ENCODE data around the gene PJVK. TPM values are rescaled to one million over a fixed set of nuclear protein-coding genes. Genes with fewer than 3 reads are reported as not detected.
A peak's percentile ranks its signal among the peaks of the same experiment; 100 is the strongest.

The PJVK gene
- total RNA-seq, 1 experiment from 2014 or later, result 2.5 TPM

DNA sequence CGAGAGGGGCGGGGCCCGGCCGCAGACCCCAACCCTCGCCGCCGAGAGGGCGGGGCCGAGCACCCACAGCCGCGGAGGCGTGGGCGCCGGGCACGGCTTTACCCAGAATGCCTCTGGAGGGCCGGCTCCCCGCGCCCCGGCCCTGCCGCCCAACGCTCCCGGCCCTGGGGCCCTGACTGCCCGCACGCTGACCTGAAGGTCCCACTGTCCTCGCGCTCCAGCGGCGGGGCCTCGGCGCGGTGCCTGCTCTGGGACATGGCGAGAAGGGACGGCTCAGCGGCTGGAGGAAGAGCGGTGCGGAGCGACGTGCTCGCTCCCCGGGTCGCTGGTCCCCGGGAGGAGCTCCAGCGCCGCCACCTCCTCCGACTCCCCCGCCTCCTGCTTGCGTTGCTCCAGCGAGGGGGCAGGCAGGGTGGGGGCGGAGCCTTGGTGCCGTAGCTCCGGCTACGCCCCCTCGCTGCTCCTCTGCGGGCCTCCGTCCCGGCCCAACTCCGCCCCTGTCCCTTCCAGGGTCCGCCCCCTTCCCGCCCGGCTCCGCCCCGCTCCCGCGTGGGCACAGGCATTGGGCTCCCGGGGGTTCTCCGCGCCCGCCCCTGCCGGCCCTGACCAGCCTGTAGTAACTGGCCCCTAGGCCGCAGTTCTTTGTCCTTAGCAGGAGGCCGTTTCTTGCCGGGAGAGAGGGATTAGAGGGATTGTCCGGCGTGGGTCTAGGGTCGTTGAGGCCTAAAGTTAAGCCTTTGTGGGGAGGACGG is at the start of gene PJVK, which contains the start of gene PRKRA (continued):
- TF ChIP-seq, protein P1, sequence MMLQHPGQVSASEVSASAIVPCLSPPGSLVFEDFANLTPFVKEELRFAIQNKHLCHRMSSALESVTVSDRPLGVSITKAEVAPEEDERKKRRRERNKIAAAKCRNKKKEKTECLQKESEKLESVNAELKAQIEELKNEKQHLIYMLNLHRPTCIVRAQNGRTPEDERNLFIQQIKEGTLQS (CRISPR knock-in tag; conservative IDR thresholded peaks at IDR 0.05), result no peak
- TF ChIP-seq ZNF138 (CRISPR knock-in tag; conservative IDR thresholded peaks at IDR 0.05) (no peak), KAT7 (CRISPR knock-in tag; IDR thresholded peaks at IDR 0.05; ENCODE audit: borderline replicate concordance) (no peak), ZNF416 (CRISPR knock-in tag; IDR thresholded peaks at IDR 0.05) (peak; percentile 56; the same call in 1 of the 2 replicates), NR2C2 (CRISPR knock-in tag; IDR thresholded peaks at IDR 0.05) (no peak), PREB (CRISPR knock-in tag; IDR thresholded peaks at IDR 0.05; ENCODE audit: borderline replicate concordance) (no peak), JAZF1 (CRISPR knock-in tag; IDR thresholded peaks at IDR 0.05) (no peak), CREB1 (CRISPR knock-in tag; IDR thresholded peaks at IDR 0.05) (no peak; the same call in 1 of the 2 replicates), USF1 (CRISPR knock-in tag; IDR thresholded peaks at IDR 0.05) (0 out of 2 replicates have a peak, but pooled peaks have one; percentile 31), ZNF396 (CRISPR knock-in tag; IDR thresholded peaks at IDR 0.05; ENCODE audit: borderline replicate concordance) (no peak), ESRRA (CRISPR knock-in tag; IDR thresholded peaks at IDR 0.05; ENCODE audit: borderline replicate concordance) (no peak), ZSCAN18 (CRISPR knock-in tag; IDR thresholded peaks at IDR 0.05) (no peak), ELF4 (CRISPR knock-in tag; IDR thresholded peaks at IDR 0.05; ENCODE audit: low read depth) (no peak), SMAD4 (CRISPR knock-in tag; IDR thresholded peaks at IDR 0.05) (no peak), JUN (CRISPR knock-in tag; IDR thresholded peaks at IDR 0.05) (no peak), CREM (CRISPR knock-in tag; IDR thresholded peaks at IDR 0.05) (peak; percentile 73), CDX4 (CRISPR knock-in tag; IDR thresholded peaks at IDR 0.05; ENCODE audit: borderline replicate concordance) (no peak), ZBTB21 (CRISPR knock-in tag; IDR thresholded peaks at IDR 0.05; ENCODE audit: borderline replicate concordance) (peak; percentile 17; the same call in 1 of the 2 replicates), PRRX2 (CRISPR knock-in tag; IDR thresholded peaks at IDR 0.05) (no peak), NFE2L1 (CRISPR knock-in tag; IDR thresholded peaks at IDR 0.05) (no peak; the same call in 1 of the 2 replicates), ZNF232 (CRISPR knock-in tag; IDR thresholded peaks at IDR 0.05) (peak; percentile 89; the same call in 1 of the 2 replicates)
- TF ChIP-seq, protein P2, sequence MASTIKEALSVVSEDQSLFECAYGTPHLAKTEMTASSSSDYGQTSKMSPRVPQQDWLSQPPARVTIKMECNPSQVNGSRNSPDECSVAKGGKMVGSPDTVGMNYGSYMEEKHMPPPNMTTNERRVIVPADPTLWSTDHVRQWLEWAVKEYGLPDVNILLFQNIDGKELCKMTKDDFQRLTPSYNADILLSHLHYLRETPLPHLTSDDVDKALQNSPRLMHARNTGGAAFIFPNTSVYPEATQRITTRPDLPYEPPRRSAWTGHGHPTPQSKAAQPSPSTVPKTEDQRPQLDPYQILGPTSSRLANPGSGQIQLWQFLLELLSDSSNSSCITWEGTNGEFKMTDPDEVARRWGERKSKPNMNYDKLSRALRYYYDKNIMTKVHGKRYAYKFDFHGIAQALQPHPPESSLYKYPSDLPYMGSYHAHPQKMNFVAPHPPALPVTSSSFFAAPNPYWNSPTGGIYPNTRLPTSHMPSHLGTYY (CRISPR knock-in tag; IDR thresholded peaks at IDR 0.05), result peak; percentile 57; the same call in 1 of the 2 replicates
- TF ChIP-seq, protein P3, sequence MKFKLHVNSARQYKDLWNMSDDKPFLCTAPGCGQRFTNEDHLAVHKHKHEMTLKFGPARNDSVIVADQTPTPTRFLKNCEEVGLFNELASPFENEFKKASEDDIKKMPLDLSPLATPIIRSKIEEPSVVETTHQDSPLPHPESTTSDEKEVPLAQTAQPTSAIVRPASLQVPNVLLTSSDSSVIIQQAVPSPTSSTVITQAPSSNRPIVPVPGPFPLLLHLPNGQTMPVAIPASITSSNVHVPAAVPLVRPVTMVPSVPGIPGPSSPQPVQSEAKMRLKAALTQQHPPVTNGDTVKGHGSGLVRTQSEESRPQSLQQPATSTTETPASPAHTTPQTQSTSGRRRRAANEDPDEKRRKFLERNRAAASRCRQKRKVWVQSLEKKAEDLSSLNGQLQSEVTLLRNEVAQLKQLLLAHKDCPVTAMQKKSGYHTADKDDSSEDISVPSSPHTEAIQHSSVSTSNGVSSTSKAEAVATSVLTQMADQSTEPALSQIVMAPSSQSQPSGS (CRISPR knock-in tag; IDR thresholded peaks at IDR 0.05; ENCODE audit: borderline replicate concordance, low read depth), result no peak
- TF ChIP-seq, protein P4, sequence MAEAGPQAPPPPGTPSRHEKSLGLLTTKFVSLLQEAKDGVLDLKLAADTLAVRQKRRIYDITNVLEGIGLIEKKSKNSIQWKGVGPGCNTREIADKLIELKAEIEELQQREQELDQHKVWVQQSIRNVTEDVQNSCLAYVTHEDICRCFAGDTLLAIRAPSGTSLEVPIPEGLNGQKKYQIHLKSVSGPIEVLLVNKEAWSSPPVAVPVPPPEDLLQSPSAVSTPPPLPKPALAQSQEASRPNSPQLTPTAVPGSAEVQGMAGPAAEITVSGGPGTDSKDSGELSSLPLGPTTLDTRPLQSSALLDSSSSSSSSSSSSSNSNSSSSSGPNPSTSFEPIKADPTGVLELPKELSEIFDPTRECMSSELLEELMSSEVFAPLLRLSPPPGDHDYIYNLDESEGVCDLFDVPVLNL (CRISPR knock-in tag; IDR thresholded peaks at IDR 0.05; ENCODE audit: borderline replicate concordance, low read depth), result no peak
- TF ChIP-seq, protein P5, sequence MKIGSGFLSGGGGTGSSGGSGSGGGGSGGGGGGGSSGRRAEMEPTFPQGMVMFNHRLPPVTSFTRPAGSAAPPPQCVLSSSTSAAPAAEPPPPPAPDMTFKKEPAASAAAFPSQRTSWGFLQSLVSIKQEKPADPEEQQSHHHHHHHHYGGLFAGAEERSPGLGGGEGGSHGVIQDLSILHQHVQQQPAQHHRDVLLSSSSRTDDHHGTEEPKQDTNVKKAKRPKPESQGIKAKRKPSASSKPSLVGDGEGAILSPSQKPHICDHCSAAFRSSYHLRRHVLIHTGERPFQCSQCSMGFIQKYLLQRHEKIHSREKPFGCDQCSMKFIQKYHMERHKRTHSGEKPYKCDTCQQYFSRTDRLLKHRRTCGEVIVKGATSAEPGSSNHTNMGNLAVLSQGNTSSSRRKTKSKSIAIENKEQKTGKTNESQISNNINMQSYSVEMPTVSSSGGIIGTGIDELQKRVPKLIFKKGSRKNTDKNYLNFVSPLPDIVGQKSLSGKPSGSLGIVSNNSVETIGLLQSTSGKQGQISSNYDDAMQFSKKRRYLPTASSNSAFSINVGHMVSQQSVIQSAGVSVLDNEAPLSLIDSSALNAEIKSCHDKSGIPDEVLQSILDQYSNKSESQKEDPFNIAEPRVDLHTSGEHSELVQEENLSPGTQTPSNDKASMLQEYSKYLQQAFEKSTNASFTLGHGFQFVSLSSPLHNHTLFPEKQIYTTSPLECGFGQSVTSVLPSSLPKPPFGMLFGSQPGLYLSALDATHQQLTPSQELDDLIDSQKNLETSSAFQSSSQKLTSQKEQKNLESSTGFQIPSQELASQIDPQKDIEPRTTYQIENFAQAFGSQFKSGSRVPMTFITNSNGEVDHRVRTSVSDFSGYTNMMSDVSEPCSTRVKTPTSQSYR (CRISPR knock-in tag; IDR thresholded peaks at IDR 0.05), result no peak

Data from WTC11 (cell line).